GM21717 (cell line): Measurements from ENCODE around the gene TMEM204.

Experiments
- ATAC-seq: cut with Tn5 transposase; IDR thresholded peaks from one replicate; pipeline ENCODE4 v1.9.1; 2021; ENCODE audit warnings: mild to moderate bottlenecking, moderate library complexity; ENCODE audit not compliant: unreplicated experiment

Gene TMEM204

DNA sequence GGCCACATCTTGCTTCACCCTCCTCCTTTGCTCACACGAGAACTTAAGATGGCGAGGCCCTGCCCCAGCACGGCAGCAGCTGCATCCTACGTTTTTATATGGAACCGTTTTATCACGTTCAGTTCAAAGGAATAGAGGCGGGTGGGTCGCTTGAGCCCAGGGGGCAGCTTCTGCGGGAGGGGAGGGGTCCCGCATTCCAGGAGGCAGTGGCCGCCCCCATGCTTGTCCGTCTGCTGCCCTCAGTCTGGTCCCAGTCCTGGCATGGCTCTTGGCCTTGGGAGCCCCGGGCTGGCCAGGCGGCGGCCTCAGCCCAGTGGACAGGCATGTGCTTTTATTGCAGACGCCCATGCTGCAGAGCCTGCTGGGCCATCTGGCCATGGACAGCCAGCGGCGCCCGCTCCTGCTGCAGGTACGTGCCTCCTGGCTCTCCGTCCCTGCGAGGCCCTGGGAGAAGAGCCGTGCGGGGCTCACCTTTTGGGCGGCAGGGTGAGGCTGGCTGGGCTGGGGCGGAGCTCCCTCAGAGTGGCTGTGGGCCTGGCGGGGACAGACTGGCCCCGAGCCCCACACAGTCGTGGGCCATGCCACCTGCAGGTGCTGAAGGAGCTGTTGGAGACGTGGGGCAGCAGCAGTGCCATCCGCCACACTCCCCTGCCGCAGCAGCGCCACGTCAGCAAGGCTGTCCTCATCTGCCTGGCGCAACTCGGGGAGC is 33.6 kb upstream of the TMEM204 start:
- no peak for ATAC-seq

DNA sequence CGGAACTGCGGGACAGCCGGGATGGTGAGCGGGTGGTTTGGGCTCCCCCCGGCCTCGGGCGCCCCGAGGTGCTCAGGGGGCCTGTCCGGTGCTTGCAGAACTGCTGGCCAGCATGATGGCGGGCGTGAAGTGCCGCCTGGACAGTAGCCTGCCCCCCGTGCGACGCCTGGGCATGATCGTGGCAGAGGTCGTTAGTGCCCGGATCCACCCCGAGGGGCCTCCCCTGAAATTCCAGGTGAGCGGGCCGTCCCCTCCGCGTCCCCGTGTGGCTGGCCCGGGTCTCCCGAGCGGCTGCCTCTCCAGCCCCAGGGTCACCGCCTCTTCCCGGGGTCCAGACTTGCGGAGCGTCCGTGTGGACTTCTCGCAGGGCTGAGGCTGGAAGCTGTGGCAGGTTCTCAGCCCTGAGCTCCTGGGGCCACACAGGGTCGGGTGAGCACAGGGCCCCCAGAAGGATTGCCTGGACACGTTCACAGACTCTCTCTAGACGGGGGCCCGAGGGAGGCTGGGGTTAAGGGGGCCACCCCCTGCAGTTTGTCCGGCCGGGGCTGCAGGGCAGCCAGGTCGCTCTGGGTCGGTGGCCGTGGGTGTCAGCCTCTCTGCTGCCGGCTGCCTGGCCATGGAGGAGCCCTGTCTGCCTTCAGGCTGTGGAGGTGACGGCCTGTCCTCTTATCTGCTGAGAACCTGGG is 32.9 kb upstream of the TMEM204 start:
- no peak for ATAC-seq

DNA sequence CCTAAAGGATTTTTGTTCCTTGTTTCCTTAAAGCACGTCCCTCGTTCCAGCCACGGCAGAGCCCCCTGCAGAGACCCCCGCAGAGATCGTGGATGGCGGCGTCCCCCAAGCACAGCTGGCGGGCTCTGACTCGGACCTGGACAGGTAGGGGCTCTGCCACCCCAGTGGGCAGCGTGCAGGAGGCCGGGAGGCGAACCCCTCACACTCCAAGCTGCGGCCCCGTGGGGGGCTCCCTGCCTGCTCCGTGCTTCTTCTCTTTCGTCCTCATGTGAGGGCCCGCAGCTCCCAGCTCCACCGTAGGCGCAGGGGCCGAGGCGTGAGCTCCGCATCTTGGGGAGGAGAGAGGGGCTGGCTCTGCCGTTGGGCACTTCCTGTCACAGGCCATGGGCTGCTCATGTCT is 31.8 kb upstream of the TMEM204 start:
- no peak for ATAC-seq

DNA sequence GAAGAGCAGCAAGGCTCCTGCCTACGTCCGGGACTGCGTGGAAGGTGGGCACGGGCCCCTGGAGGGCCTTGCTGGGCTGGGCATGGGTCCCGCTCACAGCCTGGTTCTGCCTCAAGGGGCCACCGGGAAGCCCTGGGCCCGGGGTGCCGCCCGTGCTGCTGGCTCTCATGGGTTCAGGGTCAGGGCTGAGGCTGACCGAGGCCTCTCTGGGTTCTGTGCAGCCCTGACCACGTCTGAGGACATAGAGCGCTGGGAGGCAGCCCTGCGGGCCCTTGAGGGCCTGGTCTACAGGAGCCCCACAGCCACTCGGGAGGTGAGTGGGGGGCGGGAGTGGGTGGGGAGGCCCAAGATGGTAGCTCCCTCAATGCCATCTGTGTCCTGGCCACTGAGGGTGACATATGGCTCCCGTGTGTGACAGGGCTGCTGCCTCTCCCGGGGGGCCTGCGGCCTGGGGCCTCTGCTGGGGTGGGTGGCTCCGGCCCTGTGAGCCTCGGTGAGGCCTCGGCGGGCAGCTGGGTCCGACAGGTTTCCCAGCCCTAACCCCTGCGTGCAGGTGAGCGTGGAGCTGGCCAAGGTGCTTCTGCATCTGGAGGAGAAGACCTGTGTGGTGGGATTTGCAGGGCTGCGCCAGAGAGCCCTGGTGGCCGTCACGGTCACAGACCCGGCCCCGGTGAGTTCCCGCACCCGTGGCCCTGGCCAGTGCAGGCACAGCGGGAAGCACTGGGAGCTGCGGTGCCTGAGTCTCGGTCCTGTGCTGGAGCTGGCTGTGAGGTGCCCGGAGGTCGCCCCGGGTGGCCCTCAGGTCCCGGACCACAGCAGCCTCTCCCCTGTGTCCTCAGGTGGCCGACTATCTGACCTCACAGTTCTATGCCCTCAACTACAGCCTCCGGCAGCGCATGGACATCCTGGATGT is 31.1 kb upstream of the TMEM204 start:
- no peak for ATAC-seq

DNA sequence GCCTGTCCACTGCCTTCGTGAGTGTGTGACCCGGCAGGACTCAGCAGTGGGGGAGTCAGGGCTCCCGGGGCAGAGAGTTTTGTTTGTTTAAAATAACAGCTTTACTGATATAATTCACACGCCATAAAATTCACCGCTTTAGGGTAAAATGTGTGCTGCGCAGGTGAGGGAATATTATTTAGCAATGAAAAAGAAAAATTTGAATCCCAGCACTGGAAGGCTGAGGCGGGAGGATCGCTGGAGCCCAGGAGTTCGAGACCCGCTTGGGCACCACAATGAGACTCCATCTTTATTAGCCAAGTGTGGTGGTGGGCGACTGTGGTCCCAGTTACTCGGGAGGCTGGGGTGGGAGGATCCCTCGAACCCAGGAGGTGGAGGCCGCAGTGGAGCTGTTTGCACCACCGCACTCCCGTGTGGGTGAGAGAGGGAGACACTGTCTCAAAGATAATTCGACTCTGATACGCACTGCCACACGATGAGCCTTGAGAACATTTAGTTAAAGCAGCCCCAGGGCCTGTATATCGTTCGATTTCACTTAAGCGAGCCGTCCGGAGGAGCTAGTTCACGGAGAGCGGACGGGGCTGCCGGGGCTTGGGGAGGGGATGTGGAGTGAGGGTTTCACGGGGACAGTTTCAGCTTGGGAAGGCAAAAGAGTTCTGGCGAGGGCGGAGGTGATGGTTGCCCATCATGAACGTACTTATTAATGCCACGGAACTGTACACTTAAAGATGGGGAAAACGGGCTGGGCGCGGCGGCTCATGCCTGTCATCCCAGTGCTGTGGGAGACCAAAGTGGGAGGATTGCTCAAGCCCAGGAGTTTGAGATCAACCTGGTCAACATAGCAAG is 30.1 kb upstream of the TMEM204 start:
- ATAC-seq = no peak

DNA sequence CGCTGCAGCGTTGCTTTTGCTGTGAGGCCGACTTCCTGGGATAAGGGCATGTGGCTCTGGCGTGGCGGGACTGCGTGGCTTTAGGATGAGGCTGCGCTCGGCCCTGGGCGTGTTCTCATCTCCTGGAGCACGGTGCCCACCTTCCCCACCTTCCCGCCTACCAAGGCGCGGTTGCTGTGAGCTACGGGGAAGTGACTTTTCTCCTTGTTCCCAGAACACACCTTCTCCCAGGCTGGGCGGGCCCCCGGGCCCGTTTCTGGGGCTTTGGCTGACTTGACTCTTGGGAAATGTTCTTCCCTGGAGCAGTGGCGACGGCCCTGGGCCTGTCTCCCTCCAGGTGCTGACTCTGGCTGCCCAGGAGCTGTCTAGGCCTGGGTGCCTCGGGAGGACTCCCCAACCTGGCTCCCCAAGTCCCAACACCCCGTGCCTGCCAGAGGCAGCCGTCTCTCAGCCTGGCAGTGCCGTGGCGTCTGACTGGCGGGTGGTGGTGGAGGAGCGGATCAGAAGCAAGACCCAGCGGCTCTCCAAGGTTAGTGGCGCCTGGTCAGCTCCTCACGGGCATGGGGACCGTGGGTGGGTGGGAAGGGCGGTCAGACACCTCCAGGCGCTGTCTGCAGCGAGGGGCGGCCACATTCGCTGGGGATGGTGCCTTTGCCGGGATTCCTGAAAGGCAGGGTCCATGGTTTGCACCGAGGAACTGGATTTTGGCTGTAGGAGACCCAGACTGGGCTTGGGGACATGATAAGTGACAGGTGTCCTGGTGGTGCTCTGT is 28.2 kb upstream of the TMEM204 start:
- no peak for ATAC-seq

DNA sequence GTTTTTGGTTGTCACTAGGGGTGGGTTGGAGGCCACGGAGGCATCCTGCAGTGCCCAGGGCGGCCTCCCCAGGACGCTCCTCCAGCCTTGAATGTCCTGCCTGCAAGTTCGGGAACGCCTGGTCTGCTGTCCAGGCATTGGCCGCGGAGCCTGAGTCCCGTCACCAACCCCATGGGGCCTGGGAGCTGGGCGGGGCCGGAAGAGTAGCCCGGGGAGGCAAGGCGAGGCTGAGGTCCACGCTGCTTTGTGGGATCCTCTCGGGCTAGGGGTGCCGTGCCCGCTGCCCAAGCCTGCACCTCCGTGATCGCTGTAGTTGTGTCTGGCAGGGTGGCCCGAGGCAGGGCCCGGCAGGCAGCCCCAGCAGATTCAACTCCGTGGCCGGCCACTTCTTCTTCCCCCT is 27.6 kb upstream of the TMEM204 start:
- ATAC-seq = no peak

DNA sequence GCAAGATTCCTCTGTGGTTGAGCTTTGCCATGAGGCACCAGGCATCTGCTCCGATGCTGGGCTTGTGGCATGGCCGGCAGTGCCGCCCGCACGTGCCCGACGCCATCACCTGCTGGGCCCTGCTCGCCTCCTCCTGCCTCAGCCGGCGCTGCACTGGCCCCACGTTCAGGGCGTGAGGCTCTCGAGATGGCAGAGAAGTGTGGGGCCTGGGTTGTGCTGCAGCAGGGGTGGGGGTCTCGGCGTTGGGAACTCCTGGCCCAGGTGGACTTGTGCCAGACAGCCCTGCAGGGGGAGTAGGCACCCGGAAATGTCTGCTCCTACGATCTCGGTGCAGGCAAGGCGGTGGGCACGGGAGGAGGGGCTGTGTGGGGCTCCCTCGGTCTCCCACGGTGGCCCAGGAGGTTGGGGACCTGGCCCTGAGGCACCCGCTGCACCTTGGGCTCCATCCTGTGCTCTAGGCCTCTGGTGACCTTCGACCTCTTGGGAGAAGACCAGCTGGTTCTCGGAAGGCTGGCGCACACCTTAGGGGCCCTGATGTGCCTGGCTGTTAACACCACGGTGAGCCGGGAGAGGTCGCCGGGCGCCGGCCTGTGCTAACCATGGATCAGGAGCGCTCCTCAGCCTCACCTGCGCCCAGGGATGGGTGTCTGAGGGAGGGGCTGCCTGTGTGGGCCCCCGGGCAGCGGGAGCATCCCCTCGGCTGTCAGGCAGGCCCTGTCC is 26.8 kb upstream of the TMEM204 start:
- no peak for ATAC-seq

DNA sequence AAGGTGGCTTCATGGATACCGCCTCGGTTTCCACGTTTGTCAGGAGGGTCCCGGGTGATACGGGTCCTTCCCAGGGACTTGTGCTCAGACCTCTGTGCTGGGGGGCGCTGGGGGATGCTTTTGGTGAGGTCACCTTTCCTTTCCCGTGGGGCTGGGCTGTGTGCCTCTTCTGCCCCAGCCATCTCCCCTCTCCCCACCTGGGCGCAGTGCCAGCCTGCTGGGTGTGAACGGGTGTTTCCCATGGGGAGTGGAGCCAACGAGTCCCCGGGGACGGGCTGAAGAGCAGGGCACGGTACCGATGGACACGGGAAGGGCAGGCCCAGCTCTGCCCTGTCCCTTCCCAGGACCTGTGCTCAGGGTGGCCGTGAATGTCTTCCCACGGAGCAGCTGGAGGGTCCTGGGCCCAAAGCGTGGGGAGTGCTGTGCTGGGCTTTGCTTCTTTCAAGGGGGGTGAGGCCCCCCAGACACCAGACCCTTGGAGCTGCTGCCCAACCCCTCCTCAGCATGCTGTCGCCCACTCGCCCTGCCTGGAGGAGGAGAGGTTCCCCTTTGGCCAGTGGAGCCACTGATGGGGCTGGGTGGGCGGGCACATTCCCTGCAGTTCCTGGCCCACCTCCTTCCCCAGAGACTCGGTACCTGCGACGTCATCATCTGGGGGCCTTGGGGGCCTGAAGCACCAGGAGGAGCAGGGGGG is 24.8 kb upstream of the TMEM204 start:
- no peak for ATAC-seq

DNA sequence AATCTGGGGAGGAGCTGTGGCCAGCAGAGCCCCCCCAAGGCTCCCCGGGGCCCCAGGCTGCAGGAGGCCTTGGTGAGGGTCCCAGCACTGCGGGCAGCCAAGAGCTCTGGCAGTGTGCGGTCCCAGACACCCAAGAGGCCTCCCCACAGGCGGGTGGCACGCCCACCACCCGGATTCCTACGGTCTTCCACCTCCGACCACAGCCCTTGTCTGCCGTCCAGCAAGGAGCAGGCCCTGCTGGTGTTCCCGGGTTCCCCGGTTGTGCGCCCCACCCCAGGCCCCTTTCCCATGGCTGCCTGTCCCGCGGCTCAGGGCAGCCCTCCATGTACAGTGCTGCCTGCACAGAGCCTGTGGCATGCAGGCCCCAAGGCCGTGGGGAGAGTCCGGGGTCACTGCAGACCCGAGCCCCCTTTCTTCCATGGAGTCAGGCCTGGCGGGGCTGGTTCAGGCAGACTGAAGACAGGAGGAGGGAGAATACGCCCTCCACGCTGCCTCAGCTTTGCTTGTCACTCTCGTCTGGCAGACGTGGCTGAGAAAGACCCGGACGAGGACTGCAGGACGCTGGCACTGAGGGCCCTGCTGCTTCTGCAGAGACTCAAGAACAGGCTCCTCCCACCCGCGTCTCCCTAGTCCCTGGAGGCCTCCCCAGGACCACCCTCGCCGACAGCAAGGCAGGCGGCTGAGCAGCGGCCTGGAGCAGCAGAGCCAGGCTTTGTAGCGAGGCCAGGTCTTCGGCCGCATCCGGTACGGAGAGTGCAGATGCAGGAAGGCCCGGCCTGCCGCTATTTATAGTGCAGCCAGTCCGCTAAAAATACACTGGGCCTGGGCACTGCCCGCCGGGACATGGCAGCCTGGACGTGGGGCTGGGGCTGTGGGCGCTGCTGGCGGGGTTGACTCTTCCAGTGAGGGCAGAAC is 23.9 kb upstream of the TMEM204 start:
- no peak for ATAC-seq

DNA sequence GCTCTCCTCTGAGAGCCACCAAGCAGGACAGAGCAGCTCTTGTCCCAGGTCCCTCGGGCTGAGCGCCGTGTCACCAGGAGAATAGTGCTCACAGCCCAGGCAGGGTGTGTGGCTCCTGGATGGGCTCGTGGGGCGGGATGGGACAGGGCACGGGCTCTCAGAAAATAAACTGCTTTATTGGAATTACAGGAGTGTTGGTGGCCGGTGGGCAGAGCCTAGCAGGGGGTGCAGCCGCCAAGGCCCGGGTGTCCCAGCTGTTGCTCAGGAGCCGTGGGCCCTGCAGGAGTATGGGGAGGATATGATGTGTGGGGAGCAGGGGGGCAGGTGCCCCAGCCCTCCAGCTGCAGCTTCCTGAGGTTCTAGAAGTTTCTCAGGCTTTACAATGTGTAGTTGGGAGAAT is 23.2 kb upstream of the TMEM204 start:
- ATAC-seq = no peak

DNA sequence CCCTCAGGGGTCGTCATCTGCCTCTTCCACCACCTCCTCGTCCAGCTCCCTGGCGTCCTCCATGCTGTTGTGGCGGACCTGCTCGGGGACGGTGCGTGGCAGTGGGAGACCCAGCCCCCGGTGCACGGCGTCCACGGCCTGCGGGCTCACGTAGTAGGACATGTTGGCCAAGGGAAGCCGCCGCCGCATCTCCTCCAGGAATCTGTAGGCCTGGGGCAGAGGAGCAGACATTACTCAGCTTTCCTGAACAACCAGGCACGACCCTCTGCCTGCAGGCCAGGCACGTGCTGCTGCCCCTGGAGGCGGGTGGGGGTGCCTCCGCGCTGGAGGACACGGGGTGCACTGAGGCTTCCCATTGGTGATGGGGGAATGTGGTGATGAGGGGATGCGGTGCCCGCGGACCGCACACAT is 22.5 kb upstream of the TMEM204 start:
- ATAC-seq = no peak

DNA sequence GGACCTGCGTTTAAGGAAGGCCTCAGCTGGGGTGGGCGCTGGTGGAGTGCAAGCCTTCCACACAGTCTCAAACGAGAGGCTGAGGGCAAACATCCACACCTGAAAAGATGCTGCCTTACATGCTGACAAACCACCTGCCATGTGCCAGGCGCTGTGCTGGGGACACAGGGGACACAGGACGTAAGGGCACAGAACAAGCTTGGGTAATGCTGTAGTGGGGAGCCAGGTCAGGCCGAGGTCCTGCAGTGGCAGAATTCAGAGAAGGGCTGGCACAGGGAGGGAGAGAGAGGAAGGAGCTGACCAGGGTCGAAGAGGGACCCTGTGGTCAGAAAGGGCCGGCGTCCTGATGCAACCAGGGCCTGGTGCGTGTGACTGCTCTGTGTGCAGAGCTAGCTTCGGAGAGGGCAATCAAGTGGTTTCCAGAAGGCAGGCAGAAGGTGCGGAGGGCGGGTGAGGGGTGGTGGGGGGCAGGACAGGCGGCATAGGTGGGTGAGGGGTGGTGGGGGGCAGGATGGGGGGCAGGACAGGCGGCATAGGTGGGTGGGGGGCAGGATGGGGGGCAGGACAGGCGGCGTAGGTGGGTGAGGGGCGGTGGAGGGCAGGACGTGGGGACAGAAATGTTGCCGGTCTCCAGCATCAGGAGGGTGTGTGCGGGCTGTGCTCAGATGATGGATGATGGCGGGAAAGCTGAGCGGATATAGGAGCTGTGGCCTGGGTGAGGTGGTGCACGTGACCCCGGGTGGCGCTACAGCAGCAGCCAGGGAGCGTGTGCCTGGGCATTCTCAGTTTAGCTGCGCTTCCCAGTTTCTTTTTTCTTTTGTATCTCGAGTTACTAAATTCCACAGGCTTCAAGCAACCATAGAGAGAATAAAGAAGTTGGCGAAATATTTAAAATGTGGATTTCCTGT is 21.6 kb upstream of the TMEM204 start:
- ATAC-seq = no peak

DNA sequence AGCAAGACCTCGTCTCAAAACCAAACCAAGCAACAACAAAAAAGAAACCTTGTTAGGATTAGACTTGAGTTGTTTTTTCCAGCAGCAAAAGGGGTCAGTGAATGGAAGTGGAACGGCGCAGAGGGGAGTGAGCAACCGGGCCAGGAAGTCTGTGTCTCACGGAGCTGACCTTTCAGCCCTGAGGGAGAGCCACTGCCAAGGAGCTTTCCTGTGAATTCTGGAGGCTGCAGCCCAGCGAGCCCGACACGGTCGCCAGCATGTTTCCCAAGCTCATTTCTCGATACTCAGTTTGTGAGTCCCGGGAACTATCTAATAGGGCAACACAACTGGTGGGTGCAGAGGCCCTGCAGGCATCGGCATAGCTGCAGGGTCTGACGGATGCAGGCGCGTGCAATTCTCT is 20.7 kb upstream of the TMEM204 start:
- ATAC-seq = no peak

DNA sequence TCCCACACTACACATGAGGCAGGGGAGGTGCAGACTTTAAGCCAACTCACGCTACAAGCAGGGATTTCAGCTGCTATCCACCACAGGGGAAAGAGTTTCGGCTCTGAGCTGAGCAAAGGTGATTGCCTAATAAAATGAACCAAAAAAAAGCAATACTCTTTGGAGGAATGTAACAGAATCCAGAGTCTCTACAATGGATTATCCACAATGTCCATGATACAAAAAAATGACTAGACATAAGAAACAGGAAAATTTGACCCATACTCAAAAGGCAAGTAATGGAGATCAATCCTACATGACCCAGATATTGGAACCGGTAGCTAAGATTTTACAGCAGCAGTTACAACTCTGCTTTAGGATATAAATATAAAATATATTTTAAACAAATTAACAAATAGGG is 19.0 kb upstream of the TMEM204 start:
- ATAC-seq = no peak

DNA sequence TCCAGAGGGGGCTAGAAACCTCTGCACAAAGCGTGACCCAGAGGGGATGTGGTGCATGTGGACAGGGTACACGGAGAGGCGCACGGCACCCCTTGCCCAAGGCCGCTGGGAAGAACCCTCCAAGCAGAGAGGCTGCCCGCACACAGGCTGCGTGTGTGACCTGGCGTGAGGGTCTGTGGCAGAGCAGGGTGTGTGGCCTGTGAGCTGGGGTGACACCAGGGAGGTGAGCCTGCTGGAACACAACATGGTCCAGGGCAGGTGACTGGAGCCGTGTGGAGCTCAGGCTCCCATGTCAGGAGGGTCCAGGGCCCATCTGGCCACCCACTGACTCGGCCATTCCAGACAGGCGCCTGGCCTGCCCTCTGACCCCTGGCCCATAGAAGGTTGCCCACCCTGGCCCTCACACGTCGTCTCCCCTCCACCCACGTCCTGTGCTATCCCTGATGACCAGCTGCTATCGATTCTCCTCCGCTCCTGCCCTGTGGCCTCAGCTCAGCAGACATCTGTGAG is 14.8 kb upstream of the TMEM204 start:
- ATAC-seq = no peak

DNA sequence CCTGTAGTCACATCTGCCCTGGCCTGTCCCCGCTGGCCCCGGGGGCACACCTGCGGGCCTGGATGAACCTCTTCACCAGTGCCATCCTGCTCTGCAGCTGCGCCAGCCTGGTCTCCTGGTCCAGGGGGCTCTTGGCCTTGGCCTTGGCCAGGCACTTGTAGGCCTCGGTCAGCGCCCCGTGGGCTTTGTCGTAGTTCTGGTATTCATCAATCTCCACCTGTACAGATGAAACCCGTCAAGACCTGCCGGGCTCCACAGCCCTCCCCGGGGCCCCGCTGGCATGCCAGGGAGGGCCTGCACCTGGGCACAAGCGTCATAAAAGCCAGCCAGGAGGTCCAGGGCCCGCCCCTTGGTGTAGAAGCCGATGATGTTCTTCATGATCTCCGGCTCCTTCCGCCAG is 13.6 kb upstream of the TMEM204 start:
- no peak for ATAC-seq
